ENCODE measurements around the gene CENPA.

- no peak for TF ChIP-seq CTCF (IDR thresholded peaks at IDR 0.05)
- TF ChIP-seq ZFX (IDR thresholded peaks at IDR 0.05; ENCODE audit: borderline replicate concordance) = no peak
These were observed 26.9 kb downstream of the CENPA start for GRCh38 chr2:26812731-26813130.

All from 22Rv1 (cell line).